Measurements from ENCODE around the gene C12orf57.

Gene C12orf57

GRCh38 chr12:6919588-6919987 is 24.2 kb upstream of the C12orf57 start:
- no peak for DNase-seq

GRCh38 chr12:6921539-6921938 is 22.3 kb upstream of the C12orf57 start:
- no peak for DNase-seq

- DNase-seq: no peak
Measured at GRCh38 chr12:6921996-6922946, 21.6 kb upstream of the C12orf57 start.

GRCh38 chr12:6923003-6923732 is 20.7 kb upstream of the C12orf57 start:
- DNase-seq: no peak

GRCh38 chr12:6923851-6924250 is 20.0 kb upstream of the C12orf57 start:
- no peak for DNase-seq

GRCh38 chr12:6925239-6925539 is 18.6 kb upstream of the C12orf57 start:
- DNase-seq: no peak

- peak; percentile 78 for DNase-seq
Measured at GRCh38 chr12:6925540-6926279, 18.1 kb upstream of the C12orf57 start.

- DNase-seq: peak; percentile 85
Measured at GRCh38 chr12:6927379-6928021, 16.3 kb upstream of the C12orf57 start, which contains the start of gene ATN1. Gene ATN1 (plus strand): TSS chr12:6927959. CDS start chr12:6934002, 6,043 bp downstream.

GRCh38 chr12:6928022-6928702 is 15.7 kb upstream of the C12orf57 start:
- DNase-seq: peak; percentile 31

GRCh38 chr12:6928703-6929407 is 15.0 kb upstream of the C12orf57 start:
- peak; percentile 24 for DNase-seq

- no peak for DNase-seq
Measured at GRCh38 chr12:6929466-6930452, 14.1 kb upstream of the C12orf57 start.

- DNase-seq: no peak
Measured at GRCh38 chr12:6932766-6933165, 11.1 kb upstream of the C12orf57 start.

- no peak for DNase-seq
Measured at GRCh38 chr12:6934110-6934509, 9.7 kb upstream of the C12orf57 start.

- DNase-seq: no peak
Measured at GRCh38 chr12:6935371-6936193, 8.2 kb upstream of the C12orf57 start.

GRCh38 chr12:6936194-6936635 is 7.6 kb upstream of the C12orf57 start:
- DNase-seq: no peak

- peak; percentile 10 for DNase-seq
Measured at GRCh38 chr12:6936636-6937480, 7.0 kb upstream of the C12orf57 start.

GRCh38 chr12:6937481-6938352 is 6.1 kb upstream of the C12orf57 start:
- DNase-seq: peak; percentile 94

Measured in midbrain (tissue), 1 donor.